ENCODE data around the gene RRP1B. TPM values are rescaled to one million over a fixed set of nuclear protein-coding genes. Genes with fewer than 3 reads are reported as not detected.
"Not testable (repeated sequence)": the region's sequence is repeated elsewhere in the genome, so short reads cannot be mapped to it uniquely, and the experiment has no call there.

Gene RRP1B
- total RNA-seq, 1 donor: 14.0 TPM

DNA sequence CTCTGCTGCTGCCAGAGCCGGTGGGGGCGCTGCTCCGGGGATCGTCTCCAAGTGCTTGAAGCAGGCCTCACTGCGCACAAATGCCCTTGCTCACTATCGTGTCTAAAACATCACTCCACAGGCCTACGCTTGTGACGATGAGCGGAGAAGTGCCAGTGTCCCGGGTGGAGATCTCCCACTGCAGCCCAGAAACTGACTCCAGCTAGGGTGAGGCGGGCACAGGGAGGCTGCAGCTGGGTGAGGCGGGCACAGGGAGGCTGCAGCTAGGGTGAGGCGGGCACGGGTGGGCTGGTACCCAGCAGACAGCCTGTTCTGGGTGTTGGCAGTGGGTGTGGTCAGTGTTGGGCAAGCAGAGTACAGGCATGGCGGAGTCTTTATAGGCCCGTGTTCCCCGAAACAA, 36.9 kb downstream of the RRP1B start:
- Histone ChIP-seq H3K9me3 (ENCODE audit: low read depth, low read length) (no peaks in the 10 kb centered on the region), H3K4me3 (ENCODE audit: low read length) (no peak overlapping the region), H3K27me3 (ENCODE audit: insufficient read depth, low read length) (no peaks in the 10 kb centered on the region), H3K4me1 (ENCODE audit: insufficient read depth, low read length) (no peaks in the 10 kb centered on the region)

DNA sequence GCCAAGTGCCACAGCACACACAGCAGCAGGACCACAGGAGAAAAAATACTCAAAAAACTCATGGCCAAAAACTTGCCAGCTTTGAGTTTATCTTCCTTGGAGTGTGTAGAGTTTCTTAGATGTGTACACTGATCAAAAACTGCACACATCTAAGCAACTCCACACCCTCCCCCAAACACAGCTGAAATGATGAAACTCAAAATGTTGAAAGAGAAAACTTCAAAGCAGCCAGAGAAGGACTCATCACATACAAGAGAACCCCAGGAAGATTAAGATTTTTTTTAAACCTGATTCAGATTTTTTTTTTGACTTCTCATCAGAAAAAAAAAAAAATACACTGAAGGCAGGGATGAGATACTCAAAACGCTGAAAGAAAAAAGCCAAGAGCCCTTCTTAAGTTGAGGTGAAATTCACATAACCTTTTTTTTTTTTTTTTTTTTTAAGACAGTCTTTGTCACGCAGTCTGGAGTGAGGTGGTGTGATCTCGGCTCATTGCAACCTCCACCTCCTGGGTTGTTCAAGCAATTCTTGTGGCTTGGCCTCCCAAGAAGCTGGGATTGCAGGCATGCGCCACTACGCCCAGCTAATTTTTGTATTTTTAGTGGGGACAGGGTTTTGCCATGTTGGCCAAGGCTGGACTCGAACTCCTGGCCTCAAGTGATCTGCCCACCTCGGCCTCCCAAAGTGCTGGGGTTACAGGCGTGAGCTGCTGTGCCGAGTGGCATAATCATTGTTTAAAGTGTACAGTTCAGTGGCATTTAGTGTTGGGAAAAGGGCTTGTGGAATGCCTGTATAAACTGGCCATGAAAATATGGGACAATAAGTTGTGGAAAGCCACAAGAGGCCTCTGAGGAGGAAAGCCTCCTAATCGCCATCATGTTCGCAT, 38.6 kb downstream of the RRP1B start:
- Histone ChIP-seq H3K4me3 (ENCODE audit: low read length) (no peak overlapping the region), H3K4me1 (ENCODE audit: insufficient read depth, low read length) (peaks cover 9% of the 10 kb centered on the region), H3K9me3 (ENCODE audit: low read depth, low read length) (no peaks in the 10 kb centered on the region), H3K27me3 (ENCODE audit: insufficient read depth, low read length) (no peaks in the 10 kb centered on the region)

DNA sequence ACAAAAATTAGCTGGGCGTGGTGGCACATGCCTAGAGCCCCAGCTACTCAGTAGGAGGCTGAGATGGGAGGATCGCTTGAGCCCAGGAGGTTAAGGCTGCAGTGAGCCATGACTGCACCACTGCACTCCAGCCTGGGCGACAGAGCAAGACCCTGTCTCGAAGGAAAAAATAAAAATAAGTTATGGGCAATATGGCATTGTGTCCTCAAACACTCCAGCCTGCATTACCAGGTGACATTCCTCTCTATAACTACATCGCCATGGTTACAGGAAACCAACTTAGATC, 40.1 kb downstream of the RRP1B start:
- peaks cover 13% of the 10 kb centered on the region for H3K4me1 ChIP-seq (ENCODE audit: insufficient read depth, low read length)
- H3K27me3 ChIP-seq (ENCODE audit: insufficient read depth, low read length); H3K4me3 ChIP-seq (ENCODE audit: low read length); H3K9me3 ChIP-seq (ENCODE audit: low read depth, low read length): not testable (repeated sequence)

GRCh38 chr21:43699933-43700599, 40.7 kb downstream of the RRP1B start:
- no peak overlapping the region for H3K4me3 ChIP-seq (ENCODE audit: low read length)
- no peaks in the 10 kb centered on the region for H3K27me3 ChIP-seq (ENCODE audit: insufficient read depth, low read length)

GRCh38 chr21:43701936-43702784, 42.8 kb downstream of the RRP1B start:
- Histone ChIP-seq H3K27me3 (ENCODE audit: insufficient read depth, low read length) (no peaks in the 10 kb centered on the region), H3K9me3 (ENCODE audit: low read depth, low read length) (no peaks in the 10 kb centered on the region), H3K4me1 (ENCODE audit: insufficient read depth, low read length) (peaks cover 13% of the 10 kb centered on the region), H3K4me3 (ENCODE audit: low read length) (no peak overlapping the region)

More at GRCh38 chr21:43699933-43700599, 40.7 kb downstream of the RRP1B start:
- Histone ChIP-seq H3K9me3 (ENCODE audit: low read depth, low read length) (no peaks in the 10 kb centered on the region), H3K4me1 (ENCODE audit: insufficient read depth, low read length) (peaks cover 13% of the 10 kb centered on the region)

- no peaks in the 10 kb centered on the region for H3K27me3 ChIP-seq (ENCODE audit: insufficient read depth, low read length)
- H3K4me3 ChIP-seq (ENCODE audit: low read length): no peak overlapping the region
- H3K4me1 ChIP-seq (ENCODE audit: insufficient read depth, low read length): peaks cover 13% of the 10 kb centered on the region
- no peaks in the 10 kb centered on the region for H3K9me3 ChIP-seq (ENCODE audit: low read depth, low read length)
These were observed 43.4 kb downstream of the RRP1B start for GRCh38 chr21:43702785-43703034.

GRCh38 chr21:43703035-43703880, 43.9 kb downstream of the RRP1B start:
- H3K9me3 ChIP-seq (ENCODE audit: low read depth, low read length): no peaks in the 10 kb centered on the region
- no peaks in the 10 kb centered on the region for H3K27me3 ChIP-seq (ENCODE audit: insufficient read depth, low read length)
- peaks cover 13% of the 10 kb centered on the region for H3K4me1 ChIP-seq (ENCODE audit: insufficient read depth, low read length)
- no peak overlapping the region for H3K4me3 ChIP-seq (ENCODE audit: low read length)

DNA sequence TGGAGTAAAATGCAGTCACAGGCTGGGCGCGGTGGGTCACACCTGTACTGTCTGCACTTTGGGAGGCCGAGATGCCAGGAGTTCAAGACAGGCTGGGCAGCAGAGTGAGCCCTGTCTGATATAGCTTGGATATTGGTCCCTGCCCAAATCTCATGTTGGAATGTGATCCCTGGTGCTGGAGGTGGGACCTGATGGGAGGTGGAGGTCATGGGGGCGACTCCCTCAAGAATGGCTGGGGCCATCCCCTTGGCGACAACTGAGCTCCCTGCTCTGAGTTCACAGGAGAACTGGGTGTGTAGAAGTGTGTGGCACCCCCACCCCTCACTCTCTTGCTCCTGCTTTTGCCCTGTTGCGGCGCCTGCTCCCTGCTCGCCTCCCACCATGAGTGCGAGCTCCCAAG, 48.1 kb downstream of the RRP1B start:
- Histone ChIP-seq H3K4me1 (ENCODE audit: insufficient read depth, low read length) (peaks cover 15% of the 10 kb centered on the region), H3K9me3 (ENCODE audit: low read depth, low read length) (no peaks in the 10 kb centered on the region), H3K4me3 (ENCODE audit: low read length) (no peak overlapping the region), H3K27me3 (ENCODE audit: insufficient read depth, low read length) (no peaks in the 10 kb centered on the region)

GRCh38 chr21:43708745-43709381, 49.5 kb downstream of the RRP1B start:
- no peaks in the 10 kb centered on the region for H3K9me3 ChIP-seq (ENCODE audit: low read depth, low read length)

DNA sequence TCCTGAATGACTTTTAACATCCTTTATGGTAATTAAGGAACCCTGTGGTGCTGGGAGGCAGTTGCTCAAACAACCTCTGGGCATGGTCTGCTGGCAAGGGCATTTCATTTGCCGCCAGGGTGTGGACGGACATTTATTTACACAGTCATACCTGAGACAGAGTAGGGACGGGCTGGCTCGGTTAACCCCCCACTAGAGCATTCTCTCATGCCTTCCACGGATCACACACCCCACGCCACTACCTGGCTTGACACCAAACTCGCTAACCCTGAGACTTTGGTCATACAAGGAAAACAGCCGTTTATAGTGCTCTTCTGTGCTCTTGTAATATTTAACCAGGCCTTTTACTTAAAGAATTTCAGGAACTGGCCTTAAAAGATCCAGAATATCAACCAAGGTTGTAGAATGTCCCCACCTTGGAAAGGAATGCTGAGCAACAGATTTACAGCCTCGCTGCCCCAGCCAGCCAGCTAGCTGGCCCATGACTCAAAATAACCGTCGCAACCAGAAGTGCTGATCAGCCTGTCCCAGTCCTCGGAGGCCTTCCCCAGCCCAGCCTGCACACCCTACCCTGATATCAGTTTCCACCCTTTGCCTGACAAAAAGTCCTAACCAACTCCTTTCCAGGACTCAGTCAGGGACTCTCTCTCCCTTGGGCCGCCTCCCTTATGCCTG, 53.0 kb downstream of the RRP1B start:
- Histone ChIP-seq H3K27me3 (ENCODE audit: insufficient read depth, low read length) (no peaks in the 10 kb centered on the region), H3K4me3 (ENCODE audit: low read length) (no peak overlapping the region), H3K4me1 (ENCODE audit: insufficient read depth, low read length) (peaks cover 12% of the 10 kb centered on the region), H3K9me3 (ENCODE audit: low read depth, low read length) (no peaks in the 10 kb centered on the region)

More at GRCh38 chr21:43708745-43709381, 49.5 kb downstream of the RRP1B start:
- Histone ChIP-seq H3K27me3 (ENCODE audit: insufficient read depth, low read length) (no peaks in the 10 kb centered on the region), H3K4me1 (ENCODE audit: insufficient read depth, low read length) (peaks cover 6% of the 10 kb centered on the region), H3K4me3 (ENCODE audit: low read length) (no peak overlapping the region)

GRCh38 chr21:43713123-43713522, 53.8 kb downstream of the RRP1B start:
- not testable (repeated sequence) for H3K27me3 ChIP-seq (ENCODE audit: insufficient read depth, low read length); H3K4me3 ChIP-seq (ENCODE audit: low read length); H3K9me3 ChIP-seq (ENCODE audit: low read depth, low read length)
- H3K4me1 ChIP-seq (ENCODE audit: insufficient read depth, low read length): peaks cover 14% of the 10 kb centered on the region

DNA sequence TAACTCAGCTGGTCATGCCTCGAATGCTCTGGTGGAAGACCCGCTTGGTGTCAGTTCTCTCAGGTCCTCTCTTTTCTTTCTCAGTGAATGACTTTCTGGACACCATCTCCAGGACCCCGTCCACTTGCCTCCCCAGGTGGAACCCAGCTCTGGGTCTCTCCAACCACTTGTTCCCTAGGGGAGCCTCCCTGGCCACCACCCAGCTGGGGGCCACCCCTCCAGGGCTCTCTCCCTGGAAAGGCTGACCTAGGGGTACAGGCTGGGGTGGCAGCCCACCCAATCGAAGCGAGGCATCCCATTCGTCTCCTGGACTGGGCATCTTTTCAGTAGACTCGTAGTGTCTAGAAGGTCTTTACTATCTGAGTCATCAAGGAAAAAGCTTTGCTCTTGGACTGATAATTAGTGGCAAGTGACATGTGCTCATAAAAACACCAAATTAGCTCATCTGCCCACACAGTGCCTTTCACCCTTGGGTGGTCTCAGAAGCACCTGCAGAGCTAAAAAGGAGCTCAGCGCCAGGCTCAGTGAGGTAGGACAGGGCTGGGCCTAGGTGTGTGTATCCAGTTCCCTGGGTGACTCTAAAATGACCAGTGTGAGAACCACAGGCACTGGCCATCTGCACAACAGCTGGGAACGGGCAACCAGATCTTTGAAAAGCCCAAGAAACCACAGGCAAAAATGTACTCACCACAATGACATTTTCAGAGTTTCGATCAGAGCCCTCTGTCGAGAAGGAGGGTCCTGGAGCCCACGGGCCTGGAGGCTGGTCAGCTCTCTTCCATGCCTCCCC, 57.2 kb downstream of the RRP1B start:
- peaks cover 32% of the 10 kb centered on the region for H3K4me1 ChIP-seq (ENCODE audit: insufficient read depth, low read length)
- no peaks in the 10 kb centered on the region for H3K27me3 ChIP-seq (ENCODE audit: insufficient read depth, low read length)
- H3K9me3 ChIP-seq (ENCODE audit: low read depth, low read length): no peaks in the 10 kb centered on the region
- no peak overlapping the region for H3K4me3 ChIP-seq (ENCODE audit: low read length)

GRCh38 chr21:43717166-43717853, 58.0 kb downstream of the RRP1B start:
- Histone ChIP-seq H3K4me3 (ENCODE audit: low read length) (no peak overlapping the region), H3K4me1 (ENCODE audit: insufficient read depth, low read length) (peaks cover 39% of the 10 kb centered on the region), H3K9me3 (ENCODE audit: low read depth, low read length) (no peaks in the 10 kb centered on the region), H3K27me3 (ENCODE audit: insufficient read depth, low read length) (no peaks in the 10 kb centered on the region)
